Measurements from ENCODE around the gene RNF144A. TPM values are rescaled to one million over a fixed set of nuclear protein-coding genes. Genes with fewer than 3 reads are reported as not detected.

Gene RNF144A
- total and polyA plus RNA-seq, 2 experiments from 2014 or later: 5.4 to 10.1 TPM

- H3K27me3 ChIP-seq: no peaks in the 10 kb centered on the region
- H3K36me3 ChIP-seq (replicated peaks; ENCODE audit: insufficient read depth, low read depth): no peaks in the 10 kb centered on the region
- H3K9me3 ChIP-seq (ENCODE audit: low read depth): no peaks in the 10 kb centered on the region
- no peaks in the 10 kb centered on the region for H3K79me2 ChIP-seq
- DNase-seq (ENCODE audit: low spot score): no peak
- no peaks in the 10 kb centered on the region for H3K4me1 ChIP-seq (ENCODE audit: insufficient read depth)
- no peak overlapping the region for H3K4me2 ChIP-seq
- H2AFZ ChIP-seq: no peak overlapping the region
- H3K9me2 ChIP-seq (replicated peaks; ENCODE audit: insufficient read depth): no peaks in the 10 kb centered on the region
- no peak overlapping the region for H3K27ac ChIP-seq
- no peak for TF ChIP-seq EZH2phosphoT487 (IDR thresholded peaks at IDR 0.05; ENCODE audit: low read depth, severe bottlenecking, unreplicated experiment)
- TF ChIP-seq, protein P1, sequence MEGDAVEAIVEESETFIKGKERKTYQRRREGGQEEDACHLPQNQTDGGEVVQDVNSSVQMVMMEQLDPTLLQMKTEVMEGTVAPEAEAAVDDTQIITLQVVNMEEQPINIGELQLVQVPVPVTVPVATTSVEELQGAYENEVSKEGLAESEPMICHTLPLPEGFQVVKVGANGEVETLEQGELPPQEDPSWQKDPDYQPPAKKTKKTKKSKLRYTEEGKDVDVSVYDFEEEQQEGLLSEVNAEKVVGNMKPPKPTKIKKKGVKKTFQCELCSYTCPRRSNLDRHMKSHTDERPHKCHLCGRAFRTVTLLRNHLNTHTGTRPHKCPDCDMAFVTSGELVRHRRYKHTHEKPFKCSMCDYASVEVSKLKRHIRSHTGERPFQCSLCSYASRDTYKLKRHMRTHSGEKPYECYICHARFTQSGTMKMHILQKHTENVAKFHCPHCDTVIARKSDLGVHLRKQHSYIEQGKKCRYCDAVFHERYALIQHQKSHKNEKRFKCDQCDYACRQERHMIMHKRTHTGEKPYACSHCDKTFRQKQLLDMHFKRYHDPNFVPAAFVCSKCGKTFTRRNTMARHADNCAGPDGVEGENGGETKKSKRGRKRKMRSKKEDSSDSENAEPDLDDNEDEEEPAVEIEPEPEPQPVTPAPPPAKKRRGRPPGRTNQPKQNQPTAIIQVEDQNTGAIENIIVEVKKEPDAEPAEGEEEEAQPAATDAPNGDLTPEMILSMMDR (IDR thresholded peaks at IDR 0.05; ENCODE audit: poor library complexity): no peak
- no peak for TF ChIP-seq EZH2 (IDR thresholded peaks at IDR 0.05; ENCODE audit: borderline replicate concordance)
- 96% methylated on average over 7 of the region's 7 CpGs for WGBS (ENCODE audit: low lambda C conversion rate, missing lambda C conversion rate)
- H3K4me3 ChIP-seq: no peak overlapping the region
- no peaks in the 10 kb centered on the region for H4K20me1 ChIP-seq (ENCODE audit: insufficient read depth, poor library complexity, severe bottlenecking)
Measured at GRCh38 chr2:6967301-6967700, 50.1 kb downstream of the RNF144A start.

DNA sequence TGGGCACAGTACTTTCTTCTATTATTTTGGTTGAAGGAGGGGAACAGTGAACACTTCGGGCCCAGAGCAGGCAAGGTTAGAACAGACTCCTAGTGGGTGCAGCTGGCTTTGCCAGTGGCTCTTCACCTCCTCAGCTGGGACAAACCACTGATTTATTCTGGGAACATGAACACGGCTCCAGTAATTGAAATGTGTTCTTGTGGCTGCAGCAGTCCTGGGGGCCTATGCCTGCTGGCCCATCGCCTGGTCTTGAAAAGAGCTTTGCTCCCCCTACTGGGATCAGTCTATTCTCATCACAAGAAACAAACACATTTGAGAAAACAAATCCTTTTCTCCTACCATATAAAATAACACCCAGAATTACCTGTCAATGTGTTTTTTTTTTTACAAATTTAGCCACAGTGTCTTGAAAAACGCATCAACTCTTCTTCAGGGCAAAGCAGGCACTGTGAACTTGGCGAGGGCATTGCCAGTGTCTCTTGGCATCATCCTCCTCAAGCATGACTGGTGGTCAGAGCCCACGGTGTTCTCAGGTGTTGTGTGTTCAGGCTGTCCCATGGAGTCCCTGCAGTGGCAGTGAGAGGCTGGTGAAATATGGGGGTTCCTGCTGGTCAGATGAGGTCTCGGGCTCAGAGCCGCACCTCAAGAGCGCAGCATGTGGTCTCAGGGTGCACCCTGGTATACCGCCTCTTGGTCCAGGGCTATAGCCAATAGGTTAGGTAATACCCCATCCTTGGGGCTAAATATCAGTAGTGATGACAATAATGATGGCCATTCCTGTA is 51.3 kb downstream of the RNF144A start:
- H3K9me2 ChIP-seq (replicated peaks; ENCODE audit: insufficient read depth): no peaks in the 10 kb centered on the region
- no peaks in the 10 kb centered on the region for H4K20me1 ChIP-seq (ENCODE audit: insufficient read depth, poor library complexity, severe bottlenecking)
- no peaks in the 10 kb centered on the region for H3K36me3 ChIP-seq (replicated peaks; ENCODE audit: insufficient read depth, low read depth)
- H3K4me3 ChIP-seq: no peak overlapping the region
- H3K4me1 ChIP-seq (ENCODE audit: insufficient read depth): no peaks in the 10 kb centered on the region
- no peak for DNase-seq (ENCODE audit: low spot score)
- H3K9me3 ChIP-seq (ENCODE audit: low read depth): no peaks in the 10 kb centered on the region
- no peak overlapping the region for H2AFZ ChIP-seq
- no peak overlapping the region for H3K27ac ChIP-seq
- no peak overlapping the region for H3K4me2 ChIP-seq
- 88% methylated on average over 10 of the region's 10 CpGs for WGBS (ENCODE audit: low lambda C conversion rate, missing lambda C conversion rate)
- no peaks in the 10 kb centered on the region for H3K27me3 ChIP-seq
- no peaks in the 10 kb centered on the region for H3K79me2 ChIP-seq
- no peak for TF ChIP-seq EZH2 (IDR thresholded peaks at IDR 0.05; ENCODE audit: borderline replicate concordance)
- no peak for TF ChIP-seq EZH2phosphoT487 (IDR thresholded peaks at IDR 0.05; ENCODE audit: low read depth, severe bottlenecking, unreplicated experiment)
- TF ChIP-seq, protein P1 (IDR thresholded peaks at IDR 0.05; ENCODE audit: poor library complexity): no peak

GRCh38 chr2:6970551-6970950 is 53.3 kb downstream of the RNF144A start:
- Histone ChIP-seq H3K27ac (no peak overlapping the region), H3K9me3 (ENCODE audit: low read depth) (no peaks in the 10 kb centered on the region), H3K36me3 (replicated peaks; ENCODE audit: insufficient read depth, low read depth) (no peaks in the 10 kb centered on the region), H3K4me1 (ENCODE audit: insufficient read depth) (no peaks in the 10 kb centered on the region), H3K4me2 (no peak overlapping the region), H3K27me3 (no peaks in the 10 kb centered on the region), H3K4me3 (no peak overlapping the region), H4K20me1 (ENCODE audit: insufficient read depth, poor library complexity, severe bottlenecking) (no peaks in the 10 kb centered on the region), H3K9me2 (replicated peaks; ENCODE audit: insufficient read depth) (no peaks in the 10 kb centered on the region), H2AFZ (no peak overlapping the region), H3K79me2 (no peaks in the 10 kb centered on the region)
- 100% methylated on average over 1 of the region's 1 CpG for WGBS (ENCODE audit: low lambda C conversion rate, missing lambda C conversion rate)
- TF ChIP-seq, protein P1 (IDR thresholded peaks at IDR 0.05; ENCODE audit: poor library complexity): no peak
- no peak for TF ChIP-seq EZH2phosphoT487 (IDR thresholded peaks at IDR 0.05; ENCODE audit: low read depth, severe bottlenecking, unreplicated experiment)
- TF ChIP-seq EZH2 (IDR thresholded peaks at IDR 0.05; ENCODE audit: borderline replicate concordance): no peak
- DNase-seq (ENCODE audit: low spot score): no peak
